NCI-H345 treated with DMSO at 0.1 percent for 48 hours (cell line): ENCODE data around the gene OBSL1.

Experiments
- DNase-seq: peaks from one replicate; lab custom pipeline; 2025; ENCODE audit not compliant: unreplicated experiment; lab: John Stamatoyannopoulos, UW

Gene OBSL1

DNA sequence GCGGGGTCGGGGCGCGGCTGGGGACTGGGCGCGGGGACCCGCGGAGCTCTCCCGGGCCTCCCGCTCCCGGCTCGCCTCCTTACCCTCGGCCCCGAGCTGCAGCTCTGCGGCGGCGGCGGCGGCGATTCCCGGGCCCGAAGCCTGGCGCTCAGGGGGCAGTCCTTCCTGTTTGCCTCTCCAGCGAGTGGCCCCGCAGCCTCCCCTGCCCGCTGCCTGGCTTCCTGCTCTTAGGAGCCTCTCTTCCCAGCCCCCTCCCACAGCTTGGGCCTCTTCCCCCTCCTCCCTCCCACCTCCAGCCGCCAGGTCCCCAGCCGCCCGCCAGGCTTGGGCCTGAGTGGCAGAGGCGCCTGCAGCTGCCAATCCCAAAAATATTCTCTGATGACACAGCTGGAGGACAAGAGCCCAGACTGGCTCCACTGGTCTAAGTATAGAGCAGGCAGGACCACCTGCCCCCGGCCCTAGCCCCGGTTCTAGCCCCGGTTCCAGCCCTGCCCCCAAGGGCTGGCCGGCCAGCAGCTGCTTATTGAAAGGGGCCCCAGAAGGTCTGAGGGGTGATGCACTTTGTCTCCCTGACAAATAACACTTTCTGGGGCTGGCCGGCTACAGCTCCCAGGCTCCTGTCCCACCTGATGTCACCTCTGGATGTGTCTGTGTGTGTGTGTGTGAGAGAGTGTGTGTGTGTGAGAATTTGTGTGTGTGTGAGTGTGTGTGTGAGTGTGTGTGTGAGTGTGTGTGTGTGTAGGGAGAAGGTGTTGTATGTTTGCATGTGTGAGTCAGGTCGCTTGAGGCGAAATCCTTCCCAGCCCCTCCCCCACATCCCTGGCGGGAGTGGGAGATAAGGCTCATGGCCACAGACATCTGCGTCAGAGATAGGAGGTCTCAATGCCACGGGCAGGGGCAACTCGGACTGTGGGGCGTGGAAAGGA lies at the start of gene OBSL1:
Gene OBSL1, minus strand, starts transcription at position 229 of the 926 bp plus-strand sequence. CDS start 307 bp downstream, outside the sequence.
- peak; percentile 56 for DNase-seq

DNA sequence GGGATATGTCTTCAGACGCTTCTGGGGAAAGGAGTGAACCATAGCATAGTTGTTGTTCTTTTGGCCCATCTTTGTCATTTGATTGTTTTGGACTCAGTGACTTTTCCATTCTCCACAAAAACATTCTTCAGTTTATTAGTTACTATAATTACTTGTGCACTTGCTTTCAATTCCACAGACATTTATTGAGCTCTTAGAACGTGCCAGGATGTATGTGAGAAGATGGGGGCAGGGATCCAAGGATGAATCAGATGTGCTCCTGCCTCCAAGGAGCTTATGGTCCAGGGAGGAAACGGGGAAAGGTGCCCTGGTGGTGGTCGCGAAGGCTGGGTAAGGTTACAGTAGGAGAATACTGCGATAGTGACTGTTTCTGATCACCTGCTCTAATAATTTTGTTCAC lies 49.2 kb upstream of the OBSL1 start:
- DNase-seq: no peak

DNA sequence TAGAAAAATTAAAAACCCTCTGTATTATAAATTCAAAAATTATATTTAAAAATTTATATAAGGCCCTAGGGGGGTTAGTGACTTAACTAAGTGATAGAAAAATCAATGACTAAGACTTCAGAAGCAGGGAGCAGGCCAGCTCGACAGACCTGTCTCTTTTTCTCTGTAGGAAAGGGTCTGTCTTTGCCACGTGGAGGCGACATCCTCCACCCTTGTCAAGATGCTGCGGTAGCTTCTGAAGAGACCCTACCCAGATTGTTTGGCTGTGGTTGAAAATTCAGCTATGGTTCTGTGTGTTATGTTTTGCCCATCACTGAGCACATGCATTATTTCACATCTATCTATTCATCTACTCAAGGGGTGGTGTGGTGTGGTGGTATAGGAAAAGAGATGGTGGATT lies 47.9 kb upstream of the OBSL1 start:
- DNase-seq: no peak

DNA sequence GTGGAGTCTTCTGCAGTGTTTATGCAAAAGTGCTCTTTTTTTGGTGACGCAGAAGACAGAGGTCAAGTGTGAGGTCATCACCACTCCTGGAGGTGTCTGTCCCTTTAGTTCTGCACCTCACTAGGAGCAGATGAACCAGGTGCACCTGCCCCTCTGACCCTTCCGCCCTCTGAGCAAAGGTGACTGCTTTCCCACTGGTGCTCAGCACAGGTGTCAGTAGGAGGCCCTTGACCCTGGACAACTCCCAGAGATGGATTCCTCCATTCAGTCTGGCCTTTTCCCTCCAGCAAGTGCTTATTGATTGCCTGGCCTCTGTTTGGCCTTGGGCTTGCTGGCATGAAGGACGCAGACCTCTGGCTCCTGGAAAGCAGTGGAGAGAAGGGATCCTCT lies 47.4 kb upstream of the OBSL1 start:
- DNase-seq: no peak

DNA sequence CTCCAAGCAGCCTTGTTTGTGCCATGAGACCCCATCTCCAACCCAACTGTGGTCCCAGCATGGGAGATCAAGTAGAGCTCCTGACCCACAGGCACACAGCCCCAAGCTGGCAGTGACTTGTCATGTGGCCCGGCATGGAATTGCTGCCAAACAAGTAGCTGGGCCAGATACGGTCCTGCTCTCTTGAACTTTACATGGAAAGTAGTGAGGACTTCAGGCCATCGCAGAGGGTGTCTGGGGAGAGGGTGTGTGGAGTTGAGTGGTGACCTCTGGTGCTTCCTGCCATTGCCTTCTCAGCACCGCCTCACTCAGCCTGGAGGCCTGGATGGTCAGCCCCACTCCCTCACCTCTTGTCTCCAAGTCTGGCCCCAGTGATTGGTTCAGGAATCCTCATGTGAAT lies 45.2 kb upstream of the OBSL1 start:
- DNase-seq: no peak

DNA sequence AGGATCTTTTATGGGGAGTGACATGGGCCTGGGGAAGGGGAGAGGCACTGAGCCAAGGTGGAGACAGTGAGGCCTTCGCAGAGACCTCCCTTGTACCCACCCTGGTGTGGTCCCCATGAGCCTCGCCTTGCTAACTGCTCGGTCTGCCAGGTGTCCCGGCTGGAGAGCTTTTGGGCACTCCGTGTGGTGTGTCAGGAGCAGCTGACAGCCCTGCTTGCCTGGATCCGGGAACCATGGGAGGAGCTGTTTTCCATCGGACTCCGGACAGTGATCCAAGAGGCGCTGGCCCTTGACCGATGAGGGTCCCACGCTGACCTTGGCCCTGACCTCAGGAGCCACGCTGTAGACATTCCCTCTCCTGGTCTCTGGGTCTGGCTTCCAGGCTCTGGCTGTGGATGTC lies 44.6 kb upstream of the OBSL1 start:
- no peak for DNase-seq

DNA sequence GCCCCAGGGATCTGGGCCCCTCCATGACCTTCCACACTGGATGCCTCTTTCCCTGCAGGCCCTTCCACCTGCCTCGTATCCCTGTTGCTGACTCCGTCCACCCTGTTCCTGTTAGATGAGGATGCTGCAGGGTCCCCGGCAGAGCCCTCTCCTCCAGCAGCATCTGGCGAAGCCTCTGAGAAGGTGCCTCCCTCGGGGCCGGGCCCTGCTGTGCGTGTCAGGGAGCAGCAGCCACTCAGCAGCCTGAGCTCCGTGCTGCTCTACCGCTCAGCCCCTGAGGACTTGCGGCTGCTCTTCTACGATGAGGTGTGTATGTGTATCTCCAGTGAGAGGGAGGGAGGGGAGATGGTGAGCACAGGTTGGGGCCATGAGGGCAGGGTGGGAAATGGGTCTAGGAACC lies 43.7 kb upstream of the OBSL1 start:
- DNase-seq: no peak

DNA sequence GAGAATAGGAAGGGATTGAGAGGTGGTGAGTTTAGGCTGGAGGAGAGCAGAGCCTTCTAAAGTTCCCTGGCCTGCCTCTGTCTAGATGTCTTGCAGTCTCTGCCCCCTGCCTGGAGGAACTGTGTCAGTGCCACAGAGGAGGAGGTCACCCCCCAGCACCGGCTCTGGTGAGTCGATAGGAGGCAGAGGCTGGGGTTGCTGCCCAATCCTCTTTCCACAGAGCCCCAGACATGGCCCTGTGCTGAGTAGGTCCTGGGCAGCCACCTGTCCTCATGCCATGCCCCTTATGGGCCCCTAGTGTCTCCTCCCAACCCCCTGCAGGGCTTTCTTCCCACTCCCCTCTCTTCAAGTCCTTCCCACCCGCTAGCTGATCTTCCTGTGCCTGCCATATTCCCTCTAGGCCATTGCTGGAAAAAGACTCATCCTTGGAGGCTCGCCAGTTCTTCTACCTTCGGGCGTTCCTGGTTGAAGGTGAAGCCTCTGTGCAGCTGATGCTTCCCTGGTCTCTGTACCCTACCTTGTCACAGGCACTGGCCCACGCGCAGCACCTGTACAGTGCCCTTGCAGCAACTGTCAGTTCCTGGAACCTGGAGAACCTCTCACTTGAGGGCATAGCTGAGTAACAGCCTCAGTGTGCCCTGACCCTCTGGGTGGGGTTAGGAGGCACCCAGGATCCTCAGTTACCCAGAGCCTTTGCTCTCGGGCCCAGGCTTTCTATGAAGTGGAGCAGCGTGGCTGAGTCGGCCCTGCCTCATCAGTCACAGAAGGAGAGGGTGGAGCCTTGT lies 42.9 kb upstream of the OBSL1 start:
- no peak for DNase-seq

DNA sequence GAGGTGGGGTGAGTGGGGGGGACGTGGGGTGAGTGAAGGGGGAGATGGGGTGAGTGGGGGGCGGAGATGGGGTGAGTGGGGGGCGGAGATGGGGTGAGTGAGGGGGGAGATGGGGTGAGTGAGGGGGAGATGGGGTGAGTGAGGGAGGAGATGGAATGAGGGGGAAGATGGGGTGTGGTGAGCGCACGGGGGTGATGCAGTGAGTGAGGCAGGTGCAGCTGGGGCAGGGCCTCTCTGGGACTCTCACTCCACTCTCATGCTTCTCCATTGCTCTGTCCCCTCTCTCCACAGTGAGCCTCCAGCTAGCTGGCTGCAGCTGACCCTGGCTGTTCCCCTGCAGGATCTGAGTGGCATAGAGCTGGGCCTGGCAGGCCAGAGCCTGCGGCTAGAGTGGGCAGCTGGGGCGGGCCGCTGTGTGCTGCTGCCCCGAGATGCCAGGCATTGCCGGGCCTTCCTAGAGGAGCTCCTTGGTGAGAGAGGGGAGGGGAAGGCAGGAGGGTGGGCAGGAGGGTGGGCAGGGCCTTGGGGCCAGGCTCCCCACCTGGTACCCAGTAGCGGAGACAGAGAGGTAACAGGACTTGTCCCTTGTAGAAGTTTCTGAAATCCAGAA lies 42.2 kb upstream of the OBSL1 start:
- no peak for DNase-seq

DNA sequence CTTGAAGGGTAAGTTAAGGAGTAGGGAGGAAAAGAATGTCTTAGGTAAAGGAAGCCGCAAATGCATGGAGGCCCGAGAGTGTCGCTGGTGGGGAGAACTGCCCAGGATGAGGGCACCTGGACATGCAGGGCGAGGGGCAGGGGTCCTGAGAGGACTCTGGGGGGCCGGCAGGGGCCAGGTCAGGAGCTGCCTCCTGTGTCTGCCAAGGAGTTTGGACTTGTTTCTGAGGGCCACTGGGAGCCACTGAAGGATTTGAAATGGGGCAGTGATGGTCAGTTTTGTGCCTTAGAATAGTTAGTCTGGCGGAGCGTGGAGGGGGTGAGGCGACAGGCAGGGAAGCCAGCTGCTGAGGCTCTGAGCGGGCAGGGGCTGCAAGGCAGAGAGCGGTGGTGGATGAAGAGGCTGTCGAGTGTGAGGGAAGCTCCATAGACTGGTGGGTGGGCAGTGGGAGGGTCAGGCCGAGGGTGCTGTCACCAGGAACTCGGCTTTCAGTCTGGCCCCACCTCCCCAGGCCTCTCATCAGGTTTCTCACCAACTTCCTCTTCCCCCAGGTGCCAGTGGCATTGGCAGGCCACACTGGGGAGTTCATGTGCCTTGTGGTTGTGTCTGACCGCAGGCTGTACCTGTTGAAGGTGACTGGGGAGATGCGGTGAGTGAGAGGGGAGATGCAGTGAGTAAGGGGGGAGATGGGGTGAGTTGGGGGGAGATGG lies 41.4 kb upstream of the OBSL1 start:
- no peak for DNase-seq

DNA sequence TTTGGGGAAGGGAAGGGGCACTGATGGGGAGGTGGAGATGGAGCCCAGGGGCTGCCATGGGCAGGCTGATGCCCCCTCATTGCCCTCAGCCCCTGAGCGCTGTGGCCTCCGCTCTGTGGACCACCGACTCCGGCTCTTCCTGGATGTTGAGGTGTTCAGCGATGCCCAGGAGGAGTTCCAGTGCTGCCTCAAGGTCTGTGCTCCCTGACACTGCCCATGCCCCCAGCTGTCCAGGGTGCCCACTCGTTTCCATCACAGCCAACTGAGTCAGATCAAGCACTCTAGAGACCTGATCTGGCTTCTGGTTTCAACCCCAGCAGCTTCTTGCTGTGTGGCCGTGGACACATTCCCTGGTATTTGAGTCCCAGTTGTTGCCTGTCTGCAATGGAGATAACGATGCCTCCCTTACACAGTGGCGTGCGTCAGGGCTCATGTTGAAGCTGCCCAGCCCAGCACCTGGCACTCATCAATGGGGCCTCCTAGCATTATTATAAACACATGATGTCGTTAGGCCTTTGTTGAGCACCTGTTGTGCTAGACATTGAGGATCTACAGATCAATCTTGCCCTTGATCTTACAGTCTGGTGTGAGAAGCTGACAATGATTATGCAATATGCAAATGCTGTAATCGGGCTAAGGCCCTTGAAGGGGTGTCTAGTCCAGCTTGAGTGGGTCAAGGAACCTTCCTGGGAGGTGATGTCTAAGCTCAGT lies 40.7 kb upstream of the OBSL1 start:
- DNase-seq: no peak

DNA sequence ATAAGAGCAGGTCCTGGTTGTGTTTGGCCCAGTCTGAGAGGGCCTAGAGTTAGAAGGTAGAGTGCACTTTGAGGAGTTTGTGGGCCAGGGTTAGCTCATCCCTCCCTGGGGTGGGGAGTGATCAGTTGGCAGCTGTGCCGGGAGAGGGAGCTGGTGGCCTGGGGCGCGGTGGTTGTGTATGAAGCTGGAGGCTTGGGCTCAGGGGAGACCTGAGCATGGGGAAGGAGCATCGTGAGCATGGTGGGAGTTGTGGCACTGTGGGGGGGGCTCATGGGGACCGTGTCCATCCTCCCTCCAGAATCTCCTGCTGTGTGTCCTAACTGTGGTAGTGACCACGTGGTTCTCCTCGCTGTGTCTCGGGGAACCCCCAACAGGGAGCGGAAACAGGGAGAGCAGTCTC lies 40.0 kb upstream of the OBSL1 start:
- no peak for DNase-seq

DNA sequence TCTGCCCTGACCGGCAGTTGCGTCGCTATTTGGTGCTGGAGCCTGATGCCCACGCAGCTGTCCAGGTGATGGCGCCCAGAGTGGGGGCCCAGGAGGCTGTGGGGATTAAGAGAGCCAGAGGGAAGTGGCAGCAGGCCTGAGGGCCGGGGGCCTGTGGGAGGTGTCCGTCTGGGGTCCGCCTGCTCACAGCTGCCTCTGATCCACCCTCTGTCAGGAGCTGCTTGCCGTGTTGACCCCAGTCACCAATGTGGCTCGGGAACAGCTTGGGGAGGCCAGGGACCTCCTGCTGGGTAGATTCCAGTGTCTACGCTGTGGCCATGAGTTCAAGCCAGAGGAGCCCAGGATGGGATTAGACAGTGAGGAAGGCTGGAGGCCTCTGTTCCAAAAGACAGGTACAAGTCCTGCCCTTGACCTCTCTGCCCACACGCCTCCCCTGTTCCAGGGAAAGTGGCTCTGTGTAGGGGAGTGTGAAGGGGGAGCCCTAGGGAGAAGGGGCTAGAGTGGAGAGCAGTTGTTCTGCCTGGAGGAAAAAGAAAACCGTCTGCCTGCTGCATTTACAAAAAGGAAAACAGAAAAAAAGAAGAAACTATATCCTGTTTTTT lies 37.9 kb upstream of the OBSL1 start:
- DNase-seq: no peak

DNA sequence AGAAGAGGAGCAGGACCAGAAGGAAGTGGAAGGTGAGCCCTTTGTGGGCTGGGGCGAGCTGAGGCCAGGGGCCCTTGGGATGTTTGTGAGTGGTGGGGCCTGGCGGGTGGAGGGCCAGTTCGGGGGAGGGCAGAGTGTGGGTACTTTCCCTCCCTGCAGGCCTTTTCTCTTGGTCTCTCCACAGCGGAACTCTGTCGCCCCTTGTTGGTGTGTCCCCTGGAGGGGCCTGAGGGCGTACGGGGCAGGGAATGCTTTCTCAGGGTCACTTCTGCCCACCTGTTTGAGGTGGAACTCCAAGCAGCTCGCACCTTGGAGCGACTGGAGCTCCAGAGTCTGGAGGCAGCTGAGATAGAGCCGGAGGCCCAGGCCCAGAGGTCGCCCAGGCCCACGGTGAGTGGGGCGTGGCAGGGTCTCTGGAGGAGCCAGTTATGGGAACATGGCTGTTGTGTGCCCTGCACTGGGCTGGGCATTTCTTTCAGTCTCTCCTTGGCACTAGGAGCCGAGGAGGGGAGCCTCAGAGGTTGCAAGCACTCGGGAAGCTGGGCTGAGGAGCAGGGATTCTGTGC lies 37.1 kb upstream of the OBSL1 start:
- DNase-seq: no peak

DNA sequence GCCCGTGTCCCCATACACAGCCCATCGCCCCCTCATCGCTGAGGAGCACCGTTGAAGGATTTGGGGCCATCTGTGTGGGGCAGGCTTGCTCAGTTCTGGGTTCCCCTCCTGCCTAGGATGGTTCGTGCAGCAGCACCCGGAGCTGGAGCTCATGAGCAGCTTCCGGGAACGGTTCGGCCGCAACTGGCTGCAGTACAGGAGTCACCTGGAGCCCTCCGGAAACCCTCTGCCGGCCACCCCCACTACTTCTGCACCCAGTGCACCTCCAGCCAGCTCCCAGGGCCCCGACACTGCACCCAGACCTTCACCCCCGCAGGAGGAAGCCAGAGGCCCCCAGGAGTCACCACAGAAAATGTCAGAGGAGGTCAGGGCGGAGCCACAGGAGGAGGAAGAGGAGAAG lies 36.6 kb upstream of the OBSL1 start:
- no peak for DNase-seq

DNA sequence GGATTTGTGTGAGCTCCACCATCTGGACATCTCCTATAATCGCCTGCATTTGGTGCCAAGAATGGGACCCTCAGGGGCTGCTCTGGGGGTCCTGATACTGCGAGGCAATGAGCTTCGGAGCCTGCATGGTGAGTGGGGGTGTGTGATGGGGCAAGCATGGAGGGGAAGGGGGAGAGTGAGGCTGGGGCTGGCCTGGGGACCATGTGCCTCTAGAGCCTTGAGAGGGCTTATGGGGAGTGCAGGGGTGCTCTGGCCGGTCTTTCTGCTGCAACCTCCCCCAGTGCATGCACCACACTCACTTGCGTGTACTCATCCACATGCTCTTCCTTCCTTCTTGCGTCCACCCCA lies 34.2 kb upstream of the OBSL1 start:
- DNase-seq: no peak

DNA sequence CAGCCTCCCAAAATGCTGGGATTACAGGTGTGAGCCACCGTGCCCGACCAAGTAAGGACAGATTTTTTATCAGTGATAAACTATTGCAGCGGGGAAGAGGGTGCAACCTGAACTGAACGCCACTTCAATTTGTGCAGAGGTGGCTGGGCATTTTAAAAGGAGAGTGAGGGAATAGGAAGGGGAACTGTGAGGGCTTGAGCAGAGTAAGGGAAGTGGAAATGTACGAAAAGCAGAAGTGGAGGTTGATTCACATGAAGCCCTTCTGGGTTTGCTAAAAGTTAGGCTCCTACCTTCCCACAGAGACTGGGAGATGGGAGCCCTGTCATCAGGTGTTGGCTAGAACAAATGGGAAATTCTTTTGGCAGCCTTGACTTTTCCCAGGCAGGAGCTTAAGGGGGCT lies 32.4 kb upstream of the OBSL1 start:
- DNase-seq: no peak

DNA sequence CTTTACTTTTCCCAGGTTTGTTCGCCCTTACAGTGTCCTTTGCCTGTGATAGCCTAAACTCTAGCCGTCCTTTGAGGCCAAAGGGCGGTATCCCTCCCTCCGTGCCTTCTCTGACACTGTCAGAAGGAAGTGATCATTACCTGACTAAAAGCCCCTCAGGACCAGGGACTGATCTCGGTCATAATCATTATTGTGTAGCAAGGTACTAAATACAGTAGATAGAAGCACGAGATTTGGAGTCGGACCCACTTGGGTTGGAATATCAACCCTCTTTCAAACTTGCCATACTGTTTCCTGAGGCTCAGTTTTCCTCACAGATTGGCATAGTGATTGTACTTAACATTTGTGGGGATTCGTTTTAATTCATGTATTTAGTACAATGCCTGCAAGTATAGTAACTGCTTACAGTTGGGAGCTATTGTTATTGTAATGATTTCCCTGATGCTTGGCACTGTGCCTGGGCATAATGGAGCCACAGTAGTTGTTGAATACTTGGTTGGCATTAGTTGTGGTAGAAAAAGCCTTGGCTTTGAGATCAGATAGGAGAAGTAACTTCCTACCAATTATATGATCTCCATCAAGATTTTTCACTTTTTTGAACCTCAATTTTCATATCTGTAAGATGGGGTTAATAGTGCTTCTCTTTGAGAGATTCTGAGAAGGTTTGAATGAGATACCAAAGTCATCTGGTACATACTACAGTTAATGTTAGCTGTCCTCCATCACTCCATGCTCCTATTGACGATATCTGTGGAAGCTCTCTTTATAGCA lies 27.2 kb upstream of the OBSL1 start:
- DNase-seq: peak; percentile 77
